Measurements from ENCODE around the gene CEACAM19. TPM values are rescaled to one million over a fixed set of nuclear protein-coding genes. Genes with fewer than 3 reads are reported as not detected.

Gene CEACAM19
- total and polyA plus RNA-seq, 2 donors (not counting 3 experiments of a cell fraction or from before 2014, with no cell fraction given): 9.9 to 14.5 TPM

- no peaks in the 10 kb centered on the region for H4K20me1 ChIP-seq (replicated peaks; ENCODE audit: control insufficient read depth, extremely low read depth, insufficient read depth, low read length)
- CTCF ChIA-PET: interaction anchor here (1.1 to 1.7 kb wide), 3 partner anchors 9 to 102 kb away, joined by 3 to 5 read pairs (median 5); no protein-coding TSS in a partner anchor
- dilution Hi-C loops (cut with MboI; ENCODE audit: extremely low pct_ligation_motif_present, low sequenced_read_pairs): no loop called here
- no peak overlapping the region for H3K4me2 ChIP-seq (ENCODE audit: insufficient read depth, low read length)
- no peaks in the 10 kb centered on the region for H3K36me3 ChIP-seq (ENCODE audit: control insufficient read depth in 2 of 2, extremely low read depth in 1 of 2, insufficient read depth in 2 of 2, low read length in 2 of 2)
- FAIRE-seq: no peak
- H3K4me3 ChIP-seq (replicated peaks in 1 of 3; ENCODE audit: insufficient read depth in 1 of 3, low read depth in 1 of 3, low read length in 3 of 3): no peak overlapping the region
- no peak overlapping the region for H2AFZ ChIP-seq (ENCODE audit: low read depth, low read length)
- intact Hi-C loops (cut with micrococcal nuclease): no loop called here
- DNase-seq (ENCODE audit: low read depth, low spot score): no peak
- no peak overlapping the region for H3K9ac ChIP-seq (replicated peaks; ENCODE audit: extremely low read depth, insufficient read depth, low read length)
- TF ChIP-seq GATA2 (IDR thresholded peaks at IDR 0.05; ENCODE audit: insufficient read depth, insufficient read length, low read depth, low read length) (no peak), EZH2 (IDR thresholded peaks at IDR 0.05; ENCODE audit: borderline replicate concordance, low read depth, low read length, severe bottlenecking) (no peak), POLR2A (IDR thresholded peaks at IDR 0.05; ENCODE audit: low read depth, low read length) (peak; percentile 13)
- POLR2A ChIA-PET: no interaction called here
- H3K9me1 ChIP-seq (replicated peaks; ENCODE audit: control insufficient read depth, extremely low read depth, insufficient read depth, low read length): no peaks in the 10 kb centered on the region
- H3K27ac ChIP-seq (ENCODE audit: insufficient read depth, low read depth, low read length): no peak overlapping the region
- H3K79me2 ChIP-seq (ENCODE audit: control insufficient read depth, insufficient read depth, low read length): no peaks in the 10 kb centered on the region
- peaks cover 6% of the 10 kb centered on the region for H3K4me1 ChIP-seq (ENCODE audit: control insufficient read depth, extremely low read depth, insufficient read depth, low read length)
- H3K27me3 ChIP-seq (ENCODE audit: control insufficient read depth in 2 of 2, insufficient read depth in 2 of 2, low read length in 2 of 2): no peaks in the 10 kb centered on the region
- BruUV-seq (replicated peaks): no TSS peak
- H3K9me3 ChIP-seq (replicated peaks; ENCODE audit: control insufficient read depth, insufficient read depth, low read length): no peaks in the 10 kb centered on the region
Observed at GRCh38 chr19:44672226-44672625, 944 bp downstream of the CEACAM19 start.

GRCh38 chr19:44673510-44673909 is 2.2 kb downstream of the CEACAM19 start:
- intact Hi-C loops (cut with micrococcal nuclease) (no loop called here), dilution Hi-C loops (cut with MboI; ENCODE audit: extremely low pct_ligation_motif_present, low sequenced_read_pairs) (no loop called here)
- Histone ChIP-seq H3K4me3 (replicated peaks in 1 of 3; ENCODE audit: insufficient read depth in 1 of 3, low read depth in 1 of 3, low read length in 3 of 3) (no peak overlapping the region), H3K27ac (ENCODE audit: insufficient read depth, low read depth, low read length) (no peak overlapping the region), H3K9me3 (replicated peaks; ENCODE audit: control insufficient read depth, insufficient read depth, low read length) (no peaks in the 10 kb centered on the region), H3K9me1 (replicated peaks; ENCODE audit: control insufficient read depth, extremely low read depth, insufficient read depth, low read length) (no peaks in the 10 kb centered on the region), H3K36me3 (ENCODE audit: control insufficient read depth in 2 of 2, extremely low read depth in 1 of 2, insufficient read depth in 2 of 2, low read length in 2 of 2) (no peaks in the 10 kb centered on the region), H4K20me1 (replicated peaks; ENCODE audit: control insufficient read depth, extremely low read depth, insufficient read depth, low read length) (no peaks in the 10 kb centered on the region), H3K4me2 (ENCODE audit: insufficient read depth, low read length) (no peak overlapping the region), H3K9ac (replicated peaks; ENCODE audit: extremely low read depth, insufficient read depth, low read length) (no peak overlapping the region), H3K79me2 (ENCODE audit: control insufficient read depth, insufficient read depth, low read length) (no peaks in the 10 kb centered on the region), H2AFZ (ENCODE audit: low read depth, low read length) (no peak overlapping the region), H3K4me1 (ENCODE audit: control insufficient read depth, extremely low read depth, insufficient read depth, low read length) (peaks cover 8% of the 10 kb centered on the region), H3K27me3 (ENCODE audit: control insufficient read depth in 2 of 2, insufficient read depth in 2 of 2, low read length in 2 of 2) (no peaks in the 10 kb centered on the region)
- no peak for FAIRE-seq
- TF ChIP-seq MAX (IDR thresholded peaks at IDR 0.05; ENCODE audit: insufficient read depth, insufficient read length) (no peak), JUN (IDR thresholded peaks at IDR 0.05; ENCODE audit: borderline replicate concordance, insufficient read depth, insufficient read length, low read depth) (no peak)
- BruUV-seq (replicated peaks): no TSS peak
- DNase-seq (ENCODE audit: low read depth, low spot score): no peak
- ChIA-PET POLR2A (no interaction called here), CTCF (interaction anchor here (1.2 kb wide), 2 partner anchors 10 to 103 kb away, joined by 4 to 5 read pairs; no protein-coding TSS in a partner anchor)
